HFFc6 (cell line): ENCODE results near the gene FARS2. TPM values are rescaled to one million over a fixed set of nuclear protein-coding genes. Genes with fewer than 3 reads are reported as not detected.

ENCODE experiments used
- DNase-seq: peaks from one replicate; pipeline ENCODE4 v3.0.0-alpha.2; 2018
- H3K27ac Mint-ChIP-seq: 2 replicates; pipeline ENCODE4 v1.8.0; 2020; ENCODE audit warnings: mild to moderate bottlenecking, mixed read lengths
- H3K27me3 Mint-ChIP-seq: 2 replicates; pipeline ENCODE4 v1.8.0; 2021; ENCODE audit warnings: mild to moderate bottlenecking, moderate library complexity, mixed read lengths; ENCODE audit not compliant: insufficient read depth
- H3K36me3 Mint-ChIP-seq: 2 replicates; pipeline ENCODE4 v1.8.0; 2021; ENCODE audit warnings: low read depth, mixed read lengths
- H3K4me1 Mint-ChIP-seq: 2 replicates; pipeline ENCODE4 v1.8.0; 2020; ENCODE audit warnings: low read depth, mixed read lengths
- H3K4me3 Mint-ChIP-seq: 2 replicates; pipeline ENCODE4 v1.8.0; 2020; ENCODE audit warnings: mild to moderate bottlenecking, moderate library complexity, mixed read lengths
- H3K9me3 Mint-ChIP-seq: 2 replicates; pipeline ENCODE4 v1.8.0; 2020; ENCODE audit warnings: mild to moderate bottlenecking, mixed read lengths
- total RNA-seq, 6 experiments: library from RNA; stranded (reverse); fragmentation: NEBNext Ultra II Directional; extraction: Animal tissue kit (Norgen Biotek cat#: 25700); gene quantifications; 2 replicates in 1 of 6; 3 replicates in 5 of 6; pipeline ENCODE4 v1.2.3, GENCODE V29; 2021
- TF ChIP-seq, protein P1 (sequence below): fragments of 200-600 bp; sonication (generic); IDR thresholded peaks from 2 replicates; pipeline ENCODE4 v1.5.0; 2021; ENCODE audit warnings: antibody characterized with exemption, mild to moderate bottlenecking

The FARS2 gene
- total RNA-seq, 6 experiments from 2014 or later, result 11.5 to 16.4 (median 13.1) TPM

DNA sequence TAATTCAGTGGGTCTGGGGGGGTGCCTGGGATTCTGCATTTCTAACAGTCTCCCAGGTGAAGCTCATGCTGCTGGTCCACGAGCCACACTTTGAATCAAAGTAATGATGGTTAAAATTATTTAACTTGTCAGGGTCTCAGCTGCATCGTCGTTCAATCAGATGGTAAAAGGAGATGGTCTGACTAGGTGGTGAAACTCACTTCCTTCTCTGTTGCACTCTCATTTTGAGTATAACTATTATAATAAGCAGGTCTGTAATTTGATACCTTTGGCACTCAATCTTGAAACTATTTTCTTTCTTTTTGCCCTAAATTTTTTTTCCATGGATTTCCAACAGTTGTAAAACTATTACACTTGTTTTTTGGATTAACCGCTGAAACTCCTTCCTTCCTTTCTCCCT is 292.5 kb downstream of the FARS2 start:
- H3K36me3 Mint-ChIP-seq, result peaks cover 25% of the 10 kb centered on the region
- H3K4me3 Mint-ChIP-seq, result no peak overlapping the region
- TF ChIP-seq, protein P1, sequence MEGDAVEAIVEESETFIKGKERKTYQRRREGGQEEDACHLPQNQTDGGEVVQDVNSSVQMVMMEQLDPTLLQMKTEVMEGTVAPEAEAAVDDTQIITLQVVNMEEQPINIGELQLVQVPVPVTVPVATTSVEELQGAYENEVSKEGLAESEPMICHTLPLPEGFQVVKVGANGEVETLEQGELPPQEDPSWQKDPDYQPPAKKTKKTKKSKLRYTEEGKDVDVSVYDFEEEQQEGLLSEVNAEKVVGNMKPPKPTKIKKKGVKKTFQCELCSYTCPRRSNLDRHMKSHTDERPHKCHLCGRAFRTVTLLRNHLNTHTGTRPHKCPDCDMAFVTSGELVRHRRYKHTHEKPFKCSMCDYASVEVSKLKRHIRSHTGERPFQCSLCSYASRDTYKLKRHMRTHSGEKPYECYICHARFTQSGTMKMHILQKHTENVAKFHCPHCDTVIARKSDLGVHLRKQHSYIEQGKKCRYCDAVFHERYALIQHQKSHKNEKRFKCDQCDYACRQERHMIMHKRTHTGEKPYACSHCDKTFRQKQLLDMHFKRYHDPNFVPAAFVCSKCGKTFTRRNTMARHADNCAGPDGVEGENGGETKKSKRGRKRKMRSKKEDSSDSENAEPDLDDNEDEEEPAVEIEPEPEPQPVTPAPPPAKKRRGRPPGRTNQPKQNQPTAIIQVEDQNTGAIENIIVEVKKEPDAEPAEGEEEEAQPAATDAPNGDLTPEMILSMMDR, result no peak
- H3K4me1 Mint-ChIP-seq, result peaks cover 8% of the 10 kb centered on the region; the same call in 1 of the 2 replicates
- H3K9me3 Mint-ChIP-seq, result peaks cover 16% of the 10 kb centered on the region
- no peak overlapping the region for H3K27ac Mint-ChIP-seq
- no peaks in the 10 kb centered on the region; the same call in 1 of the 2 replicates for H3K27me3 Mint-ChIP-seq
- DNase-seq, result no peak

DNA sequence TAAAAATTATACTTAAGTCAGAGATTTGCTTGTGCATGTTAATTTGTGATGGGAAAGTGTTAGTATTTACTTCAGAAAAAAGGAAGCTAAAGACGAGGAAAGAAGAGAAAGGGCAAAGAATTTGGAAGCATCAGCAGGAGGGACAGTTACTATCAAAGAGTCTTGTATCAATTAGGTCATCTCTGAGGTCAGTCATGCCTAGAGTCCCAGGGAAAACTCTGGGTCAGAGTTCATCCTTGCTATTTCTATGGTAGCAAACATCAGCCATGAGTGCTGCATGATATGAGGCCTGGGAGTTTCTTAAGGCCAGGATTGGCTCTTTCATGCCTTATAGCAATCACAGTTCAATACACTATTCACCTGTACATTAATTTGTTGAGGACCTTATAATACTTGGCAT is 292.9 kb downstream of the FARS2 start:
- Mint-ChIP-seq H3K4me1 (peaks cover 8% of the 10 kb centered on the region; the same call in 1 of the 2 replicates), H3K27me3 (no peaks in the 10 kb centered on the region; the same call in 1 of the 2 replicates), H3K9me3 (peaks cover 16% of the 10 kb centered on the region), H3K36me3 (peaks cover 24% of the 10 kb centered on the region), H3K4me3 (no peak overlapping the region), H3K27ac (no peak overlapping the region)
- DNase-seq, result no peak
- TF ChIP-seq, protein P1, result no peak

DNA sequence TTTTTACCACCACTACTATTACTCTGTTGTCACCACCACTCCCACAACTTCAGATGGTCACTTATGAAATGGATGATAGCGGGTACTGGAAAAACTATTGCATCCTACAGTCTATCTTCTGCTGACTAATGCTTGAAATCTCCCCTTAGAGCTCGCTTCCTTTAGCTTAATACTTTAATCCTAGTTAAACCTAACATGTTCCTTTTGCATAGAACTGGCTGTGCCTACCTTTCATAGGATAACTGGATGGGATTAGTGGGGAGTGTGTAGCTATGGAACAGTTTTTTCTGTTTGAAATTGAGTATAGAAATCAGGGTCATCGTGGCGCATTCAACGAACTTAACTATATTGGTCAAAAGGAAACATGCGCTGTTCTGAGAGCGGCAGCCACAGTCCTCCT is 294.7 kb downstream of the FARS2 start:
- no peak for DNase-seq
- Mint-ChIP-seq H3K27ac (no peak overlapping the region), H3K36me3 (peaks cover 10% of the 10 kb centered on the region), H3K9me3 (peaks cover 3% of the 10 kb centered on the region), H3K4me3 (no peak overlapping the region), H3K4me1 (peaks cover 8% of the 10 kb centered on the region; the same call in 1 of the 2 replicates), H3K27me3 (no peaks in the 10 kb centered on the region; the same call in 1 of the 2 replicates)
- TF ChIP-seq, protein P1, result no peak

DNA sequence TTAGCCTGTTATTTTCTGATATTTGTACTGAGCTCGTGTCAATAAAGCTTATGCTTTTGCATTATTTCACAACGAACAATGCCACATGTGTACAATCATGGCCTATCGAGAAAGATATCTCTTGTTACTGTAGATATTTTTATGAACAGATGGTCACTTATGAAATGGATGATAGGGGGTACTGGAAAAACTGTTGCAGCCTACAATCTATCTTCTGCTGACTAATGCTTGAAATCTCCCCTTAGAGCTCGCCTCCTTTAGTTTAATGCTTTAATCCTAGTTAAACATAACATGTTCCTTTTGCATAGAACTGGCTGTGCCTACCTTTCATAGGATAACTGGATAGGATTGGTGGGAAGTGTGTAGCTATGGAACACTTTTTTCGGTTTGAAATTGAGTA is 296.2 kb downstream of the FARS2 start:
- Mint-ChIP-seq H3K27me3 (no peaks in the 10 kb centered on the region; the same call in none of the 2 replicates), H3K4me1 (peaks cover 8% of the 10 kb centered on the region; the same call in 1 of the 2 replicates), H3K9me3 (no peaks in the 10 kb centered on the region), H3K27ac (no peak overlapping the region), H3K4me3 (no peak overlapping the region), H3K36me3 (0 out of 2 replicates have a peak, but pooled peaks cover 6% of the 10 kb centered on the region)
- TF ChIP-seq, protein P1, result no peak
- DNase-seq, result no peak

DNA sequence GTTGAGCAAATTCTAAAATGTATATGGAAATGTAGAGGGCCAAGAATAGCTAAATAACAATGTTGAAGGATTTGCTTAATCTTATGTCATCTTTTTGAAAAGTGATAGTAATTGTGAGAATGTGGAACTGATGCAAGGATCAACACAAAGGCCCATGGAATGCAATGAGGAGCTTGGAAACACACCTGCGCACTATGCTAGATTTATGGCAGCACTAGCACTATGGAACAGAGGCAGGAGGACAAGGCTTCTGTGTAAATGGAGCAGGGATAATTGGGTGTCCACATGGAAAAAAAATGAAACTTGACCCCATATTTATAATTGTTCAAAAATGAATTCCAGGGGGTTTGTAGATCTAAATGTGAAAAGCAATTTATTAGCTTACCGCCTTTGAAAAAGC is 298.3 kb downstream of the FARS2 start:
- TF ChIP-seq, protein P1, result no peak
- no peaks in the 10 kb centered on the region for H3K9me3 Mint-ChIP-seq
- no peak for DNase-seq
- no peaks in the 10 kb centered on the region; the same call in none of the 2 replicates for H3K27me3 Mint-ChIP-seq
- no peak overlapping the region for H3K27ac Mint-ChIP-seq
- H3K4me3 Mint-ChIP-seq, result no peak overlapping the region
- peaks cover 7% of the 10 kb centered on the region for H3K4me1 Mint-ChIP-seq
- H3K36me3 Mint-ChIP-seq, result 0 out of 2 replicates have a peak, but pooled peaks cover 6% of the 10 kb centered on the region

DNA sequence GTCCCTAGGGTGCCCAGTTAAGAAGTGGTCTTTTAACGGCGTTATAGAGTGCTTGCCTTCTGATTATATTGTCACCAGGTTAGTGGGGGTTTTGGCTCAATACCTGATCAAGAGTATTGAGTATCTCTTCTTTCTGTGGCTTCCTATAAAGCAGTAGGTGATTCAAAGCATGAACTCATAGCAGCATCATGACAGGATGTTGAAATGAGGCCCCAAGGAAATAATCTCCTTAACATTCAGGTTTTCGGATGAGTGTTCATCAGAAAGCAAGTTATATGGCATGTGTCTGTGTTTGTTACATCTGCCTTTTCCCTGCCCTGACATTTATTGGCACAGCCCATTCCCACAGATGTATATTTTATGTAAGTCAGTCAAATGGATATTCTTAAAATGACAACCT is 301.0 kb downstream of the FARS2 start:
- TF ChIP-seq, protein P1, result no peak
- 0 out of 2 replicates have a peak, but pooled peaks cover 4% of the 10 kb centered on the region for H3K36me3 Mint-ChIP-seq
- no peaks in the 10 kb centered on the region for H3K9me3 Mint-ChIP-seq
- peaks cover 13% of the 10 kb centered on the region for H3K4me1 Mint-ChIP-seq
- DNase-seq, result no peak
- H3K27me3 Mint-ChIP-seq, result no peaks in the 10 kb centered on the region; the same call in none of the 2 replicates
- H3K4me3 Mint-ChIP-seq, result no peak overlapping the region
- no peak overlapping the region for H3K27ac Mint-ChIP-seq
